ENCODE results near the gene CTAGE1. TPM values are rescaled to one million over a fixed set of nuclear protein-coding genes. Genes with fewer than 3 reads are reported as not detected.

The CTAGE1 gene
- total and polyA plus RNA-seq, 2 donors (not counting 1 experiment from before 2014, with no cell fraction given) = not detected

DNA sequence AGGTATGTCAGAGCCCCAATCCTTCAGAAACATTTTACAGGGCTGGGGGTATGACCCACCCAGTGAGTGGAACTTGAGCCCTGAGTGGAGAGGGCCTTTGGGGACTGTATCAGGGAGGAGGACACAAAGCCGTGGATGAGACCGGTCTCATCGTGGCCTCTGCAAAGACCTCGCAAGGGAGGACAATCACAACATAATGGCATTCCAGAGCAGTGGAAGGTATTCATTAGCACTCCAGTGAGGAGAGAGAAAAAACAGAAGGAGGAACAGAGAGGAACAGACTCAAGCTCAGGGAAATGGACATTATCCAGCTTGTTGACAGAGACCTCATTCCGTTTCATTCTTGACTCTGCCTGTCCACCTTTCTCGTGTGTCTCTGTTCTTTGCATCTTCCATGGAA is 38.8 kb upstream of the CTAGE1 start:
- TF ChIP-seq CTCF (IDR thresholded peaks at IDR 0.05) (no peak), EZH2 (IDR thresholded peaks at IDR 0.05; ENCODE audit: borderline replicate concordance, insufficient read depth, low read depth, low read length, poor library complexity, severe bottlenecking) (no peak)
- peaks cover 0 to 4% (median 0%) of the 10 kb centered on the region in 3 donors for H3K9me3 ChIP-seq (ENCODE audit: control extremely low read depth in 1 of 3, control insufficient read depth in 2 of 3, insufficient read depth in 1 of 3, low read length in 2 of 3)
- intact Hi-C loops (cut with micrococcal nuclease) = no loop called here
- Mint-ChIP-seq H3K9me3 (ENCODE audit: insufficient read depth) (no peaks in the 10 kb centered on the region), H3K27me3 (no peaks in the 10 kb centered on the region), H3K4me1 (no peaks in the 10 kb centered on the region), H3K4me3 (no peak overlapping the region), H3K27ac (no peak overlapping the region)
- no peak overlapping the region for H2AFZ ChIP-seq (ENCODE audit: insufficient read depth, low read depth, low read length, poor library complexity, severe bottlenecking)
- POLR2A ChIA-PET = no interaction called here
- DNase-seq (no peak), ATAC-seq (ENCODE audit: low read depth) (no peak)
- no peaks in the 10 kb centered on the region for H3K79me2 ChIP-seq (ENCODE audit: control insufficient read depth, insufficient read depth, low read length)
- no peak overlapping the region for H3K4me2 ChIP-seq (replicated peaks; ENCODE audit: low read depth, low read length, poor library complexity, severe bottlenecking)
- H4K20me1 ChIP-seq (ENCODE audit: control insufficient read depth, insufficient read depth, low read length, poor library complexity, severe bottlenecking) = no peaks in the 10 kb centered on the region
- no peak overlapping the region for H3K9ac ChIP-seq (ENCODE audit: low read length)
- no peaks in the 10 kb centered on the region for H3K36me3 ChIP-seq (replicated peaks in 1 of 2; ENCODE audit: control extremely low read depth in 1 of 2, control insufficient read depth in 1 of 2, extremely low read depth in 1 of 2, insufficient read depth in 2 of 2, low read length in 1 of 2)
- 98% methylated on average over 4 of the region's 6 CpGs for WGBS (ENCODE audit: insufficient coverage)
- H3K4me1 ChIP-seq (ENCODE audit: control insufficient read depth in 2 of 2, insufficient read depth in 2 of 2, low read length in 2 of 2) = no peaks in the 10 kb centered on the region
- no peak overlapping the region for H3K4me3 ChIP-seq (ENCODE audit: control extremely low read depth in 1 of 5, extremely low read depth in 1 of 5, insufficient read depth in 1 of 5, low read depth in 2 of 5, low read length in 4 of 5)
- CTCF ChIA-PET = no interaction called here
- no peaks in the 10 kb centered on the region for H3K27me3 ChIP-seq (replicated peaks in 1 of 4; ENCODE audit: control extremely low read depth in 1 of 4, control insufficient read depth in 3 of 4, insufficient read depth in 4 of 4, low read length in 3 of 4)
- H3K27ac ChIP-seq (ENCODE audit: low read length in 2 of 2) = no peak overlapping the region

DNA sequence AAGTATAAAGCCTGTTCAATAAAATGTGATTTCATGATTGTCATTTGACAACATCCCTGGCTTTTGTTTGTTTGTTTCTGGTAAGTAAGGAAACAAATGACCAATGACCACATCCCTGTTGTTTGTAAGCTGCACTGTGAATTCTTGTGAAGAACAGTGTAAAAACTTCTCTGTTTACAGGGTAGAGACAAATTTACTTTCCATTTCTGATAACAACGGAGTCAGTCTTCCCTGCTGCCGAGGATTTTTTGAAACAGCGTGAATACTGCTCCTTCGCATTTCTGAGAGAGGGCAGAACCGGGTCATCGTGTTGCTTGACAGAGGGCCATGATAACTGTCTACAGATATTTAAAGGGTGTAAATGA is 38.4 kb upstream of the CTAGE1 start:
- Mint-ChIP-seq H3K9me3 (ENCODE audit: insufficient read depth) (no peaks in the 10 kb centered on the region), H3K4me1 (no peaks in the 10 kb centered on the region), H3K27ac (no peak overlapping the region), H3K4me3 (no peak overlapping the region), H3K27me3 (no peaks in the 10 kb centered on the region)
- no peaks in the 10 kb centered on the region for H3K79me2 ChIP-seq (ENCODE audit: control insufficient read depth, insufficient read depth, low read length)
- no peak overlapping the region for H3K27ac ChIP-seq (ENCODE audit: low read length in 2 of 2)
- no peaks in the 10 kb centered on the region for H4K20me1 ChIP-seq (ENCODE audit: control insufficient read depth, insufficient read depth, low read length, poor library complexity, severe bottlenecking)
- DNase-seq = no peak
- H3K4me1 ChIP-seq (ENCODE audit: control insufficient read depth in 2 of 2, insufficient read depth in 2 of 2, low read length in 2 of 2) = no peaks in the 10 kb centered on the region
- no peak overlapping the region for H3K4me2 ChIP-seq (replicated peaks; ENCODE audit: low read depth, low read length, poor library complexity, severe bottlenecking)
- H3K27me3 ChIP-seq (replicated peaks in 1 of 4; ENCODE audit: control extremely low read depth in 1 of 4, control insufficient read depth in 3 of 4, insufficient read depth in 4 of 4, low read length in 3 of 4) = no peaks in the 10 kb centered on the region
- 97% methylated on average over 6 of the region's 6 CpGs for WGBS (ENCODE audit: insufficient coverage)
- H3K4me3 ChIP-seq (ENCODE audit: control extremely low read depth in 1 of 5, extremely low read depth in 1 of 5, insufficient read depth in 1 of 5, low read depth in 2 of 5, low read length in 4 of 5) = no peak overlapping the region
- TF ChIP-seq CTCF (IDR thresholded peaks at IDR 0.05) (no peak), EZH2 (IDR thresholded peaks at IDR 0.05; ENCODE audit: borderline replicate concordance, insufficient read depth, low read depth, low read length, poor library complexity, severe bottlenecking) (no peak)
- no peak overlapping the region for H3K9ac ChIP-seq (ENCODE audit: low read length)
- H3K9me3 ChIP-seq (ENCODE audit: control extremely low read depth in 1 of 3, control insufficient read depth in 2 of 3, insufficient read depth in 1 of 3, low read length in 2 of 3) = peaks cover 0 to 5% (median 0%) of the 10 kb centered on the region in 3 donors
- intact Hi-C loops (cut with micrococcal nuclease) = no loop called here
- ATAC-seq (ENCODE audit: low read depth) = no peak
- CTCF ChIA-PET = no interaction called here
- no peak overlapping the region for H2AFZ ChIP-seq (ENCODE audit: insufficient read depth, low read depth, low read length, poor library complexity, severe bottlenecking)
- no peaks in the 10 kb centered on the region for H3K36me3 ChIP-seq (replicated peaks in 1 of 2; ENCODE audit: control extremely low read depth in 1 of 2, control insufficient read depth in 1 of 2, extremely low read depth in 1 of 2, insufficient read depth in 2 of 2, low read length in 1 of 2)
- POLR2A ChIA-PET = no interaction called here
